Body of pancreas (tissue), 4 donors: ENCODE measurements around the gene TNNI3.

ENCODE experiments used
- POLR2A ChIP-seq, 3 donors: fragments of 450-650 bp; IDR thresholded peaks; one replicate each; pipeline ENCODE4 v1.6.1; 2016; ENCODE audit warnings: antibody characterized with exemption in 3 of 3, mild to moderate bottlenecking in 2 of 3
- TF ChIP-seq, protein P1 (sequence below), 7 experiments: fragments of 450-650 bp in 4 of 7; fragments of 200-600 bp in 3 of 7; sonication (generic) in 3 of 7; IDR thresholded peaks; one replicate each; pipeline ENCODE4 v1.5.1; 2016 to 2019; ENCODE audit warnings: antibody characterized with exemption in 7 of 7

DNA sequence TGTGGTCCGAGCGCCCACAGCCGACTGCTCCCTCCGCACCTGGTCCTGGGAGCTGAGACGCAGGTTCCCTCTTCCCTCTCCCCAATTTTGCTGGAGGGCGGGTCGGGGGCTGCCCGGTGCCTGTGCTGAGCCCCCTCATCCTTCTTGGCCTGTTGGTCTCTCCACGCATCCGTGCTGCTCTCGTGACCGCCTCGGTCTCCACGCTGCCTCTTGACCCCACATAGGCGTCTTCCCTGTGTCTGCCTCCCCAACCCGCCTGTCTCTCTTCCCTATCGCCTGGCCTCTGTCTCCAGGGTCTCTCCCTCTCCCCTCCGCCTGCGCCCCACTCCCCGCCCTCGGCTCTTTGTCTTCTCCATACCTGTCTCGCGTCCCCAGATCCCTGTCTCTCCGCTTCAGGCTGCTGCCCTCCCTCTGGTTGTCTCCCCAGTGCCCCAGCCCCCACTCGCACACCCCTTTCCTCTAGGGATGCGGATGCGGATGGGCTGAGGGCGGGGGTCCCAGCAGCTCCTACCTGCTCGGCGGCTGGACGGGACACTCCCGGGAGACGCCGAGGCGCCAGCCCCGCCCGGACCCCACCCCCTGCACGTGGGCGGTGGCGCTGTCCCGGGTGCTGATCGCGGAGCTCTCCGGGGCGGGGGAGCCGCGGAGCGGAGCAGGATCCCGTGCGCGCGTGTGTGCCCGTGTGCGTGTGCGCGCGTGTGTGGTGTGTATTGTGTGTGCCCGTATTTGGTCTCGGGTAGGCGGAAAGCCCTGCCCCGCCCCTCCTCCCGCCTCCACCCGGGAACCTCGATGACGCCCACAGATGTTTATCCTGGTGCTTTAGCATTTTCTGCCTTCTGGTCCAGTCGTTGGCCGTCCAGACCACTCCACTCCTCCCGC, 22.3 kb upstream of the TNNI3 start, which contains the start of gene SYT5:
- TF ChIP-seq, protein P1, sequence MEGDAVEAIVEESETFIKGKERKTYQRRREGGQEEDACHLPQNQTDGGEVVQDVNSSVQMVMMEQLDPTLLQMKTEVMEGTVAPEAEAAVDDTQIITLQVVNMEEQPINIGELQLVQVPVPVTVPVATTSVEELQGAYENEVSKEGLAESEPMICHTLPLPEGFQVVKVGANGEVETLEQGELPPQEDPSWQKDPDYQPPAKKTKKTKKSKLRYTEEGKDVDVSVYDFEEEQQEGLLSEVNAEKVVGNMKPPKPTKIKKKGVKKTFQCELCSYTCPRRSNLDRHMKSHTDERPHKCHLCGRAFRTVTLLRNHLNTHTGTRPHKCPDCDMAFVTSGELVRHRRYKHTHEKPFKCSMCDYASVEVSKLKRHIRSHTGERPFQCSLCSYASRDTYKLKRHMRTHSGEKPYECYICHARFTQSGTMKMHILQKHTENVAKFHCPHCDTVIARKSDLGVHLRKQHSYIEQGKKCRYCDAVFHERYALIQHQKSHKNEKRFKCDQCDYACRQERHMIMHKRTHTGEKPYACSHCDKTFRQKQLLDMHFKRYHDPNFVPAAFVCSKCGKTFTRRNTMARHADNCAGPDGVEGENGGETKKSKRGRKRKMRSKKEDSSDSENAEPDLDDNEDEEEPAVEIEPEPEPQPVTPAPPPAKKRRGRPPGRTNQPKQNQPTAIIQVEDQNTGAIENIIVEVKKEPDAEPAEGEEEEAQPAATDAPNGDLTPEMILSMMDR (IDR thresholded peaks at IDR 0.05), result no peak
- TF ChIP-seq POLR2A (IDR thresholded peaks at IDR 0.05), result no peak
